GM19351 (cell line): ENCODE measurements around the gene UPP1.

ENCODE experiments used
- ATAC-seq: cut with Tn5 transposase; IDR thresholded peaks from one replicate; pipeline ENCODE4 v1.9.1; 2021; ENCODE audit warnings: mild to moderate bottlenecking, moderate library complexity; ENCODE audit not compliant: unreplicated experiment

UPP1 gene

DNA sequence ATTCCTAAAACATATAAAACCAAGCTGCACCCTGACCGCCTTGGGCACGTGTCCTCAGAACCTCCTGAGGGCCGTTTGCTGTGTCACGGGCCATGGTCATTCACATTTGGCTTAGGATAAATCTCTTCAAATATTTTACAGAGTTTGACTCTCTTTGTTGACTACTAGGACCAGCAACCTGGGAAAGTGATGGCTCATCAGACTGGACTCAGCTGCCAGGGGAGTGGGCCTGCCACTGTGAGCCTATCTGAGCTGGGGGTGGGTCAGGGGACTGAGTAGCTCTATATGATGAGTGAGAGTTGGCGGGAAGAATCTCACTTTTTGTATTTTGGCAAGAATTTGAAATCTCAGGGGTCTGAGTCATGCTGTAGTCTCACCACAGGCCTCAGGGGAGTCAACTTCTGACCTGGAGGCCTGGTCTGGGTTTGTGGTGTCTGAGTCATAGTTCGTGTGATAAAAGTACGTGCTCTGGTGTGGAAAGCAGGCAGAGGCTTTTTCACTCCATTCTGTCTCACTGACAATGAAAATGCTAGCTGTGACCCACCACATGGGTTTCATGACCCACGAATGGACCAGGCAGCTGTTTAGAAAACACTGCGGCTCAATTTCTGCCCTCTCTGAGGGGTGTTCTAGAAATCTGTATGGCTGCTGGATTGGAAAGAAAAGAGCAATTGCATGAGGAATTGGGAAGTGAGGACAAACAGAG, 4.2 kb upstream of the UPP1 start:
- ATAC-seq = peak; percentile 56

DNA sequence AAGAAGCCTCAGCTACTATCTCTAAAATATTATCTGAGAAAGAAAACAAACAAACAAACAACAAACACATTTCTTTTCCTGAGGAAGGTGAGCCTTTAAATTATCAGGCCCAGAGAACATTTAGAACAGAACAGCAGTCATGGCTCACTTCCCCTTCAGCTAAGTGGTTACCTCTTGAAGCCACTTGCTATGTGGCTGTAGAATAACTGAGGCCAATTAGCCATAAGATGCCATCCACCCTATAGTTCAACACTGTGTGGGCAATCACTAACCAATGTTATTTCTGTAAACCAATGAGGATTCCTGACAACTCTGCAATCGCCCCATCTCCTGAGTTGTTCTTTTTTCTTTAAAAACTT, 3.7 kb upstream of the UPP1 start:
- no peak for ATAC-seq

DNA sequence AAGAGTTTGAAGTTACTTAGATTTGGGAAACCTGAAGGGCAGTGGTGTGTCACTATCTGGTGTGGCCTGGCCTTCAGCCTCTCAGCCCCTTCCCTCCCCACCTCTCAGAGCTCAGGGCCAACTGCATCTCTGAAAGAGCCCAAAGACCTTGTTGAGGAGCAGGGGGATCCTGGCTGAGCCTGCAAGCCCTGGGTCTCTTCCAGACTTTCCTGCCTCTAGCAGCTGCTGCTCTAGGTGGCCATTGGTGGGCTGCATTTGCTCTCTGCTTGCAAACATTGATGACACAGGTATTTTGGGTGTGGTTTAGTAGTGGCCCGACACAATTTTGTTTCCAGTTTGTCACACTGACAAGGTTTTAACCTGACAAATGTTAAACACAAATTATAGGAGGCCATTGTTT, 3.1 kb upstream of the UPP1 start:
- ATAC-seq = no peak

DNA sequence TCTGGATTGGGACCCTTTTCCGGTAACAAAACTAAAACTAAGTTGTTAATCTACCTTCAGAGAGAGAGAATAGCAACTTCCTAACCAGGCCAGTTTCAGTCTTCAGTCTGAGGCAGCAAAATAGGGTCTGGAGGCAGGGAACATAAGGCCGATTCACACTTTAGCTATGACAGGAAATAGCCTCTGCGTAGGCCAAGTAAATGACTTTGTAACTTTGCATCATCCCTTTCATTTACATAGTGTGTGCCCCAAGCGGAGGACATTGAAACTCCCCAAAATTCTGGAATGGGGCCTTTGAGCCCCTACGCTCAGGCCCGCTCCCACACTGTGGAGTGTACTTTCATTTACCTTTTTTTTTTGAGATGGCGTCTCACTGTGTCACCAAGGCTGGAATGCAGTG, 1.7 kb upstream of the UPP1 start:
- peak; percentile 21 for ATAC-seq

DNA sequence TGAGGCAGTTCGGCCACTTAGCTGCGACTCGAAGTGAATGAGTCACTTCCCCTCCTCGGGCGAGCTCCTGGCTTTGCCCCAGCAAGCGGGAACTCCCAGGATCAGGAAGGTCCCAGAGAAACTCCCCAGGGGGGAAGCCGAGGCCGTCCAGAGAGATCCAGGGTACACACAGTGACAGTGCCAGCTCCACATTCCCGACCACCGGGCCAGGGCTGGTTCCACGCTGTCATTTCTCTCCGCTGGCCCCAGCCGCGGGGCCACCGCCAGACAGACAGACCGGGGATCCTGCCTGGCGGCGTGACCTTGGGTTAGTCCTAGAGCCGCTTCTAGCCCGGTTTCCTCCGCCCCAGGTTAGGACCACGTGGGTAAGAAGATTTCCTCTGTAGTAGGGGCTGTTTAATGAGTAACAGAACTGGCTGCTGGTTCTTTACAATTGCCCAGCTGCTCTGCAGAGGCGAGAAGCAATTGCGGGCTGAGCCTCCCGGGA, 463 bp upstream of the UPP1 start:
- ATAC-seq = peak; percentile 48

DNA sequence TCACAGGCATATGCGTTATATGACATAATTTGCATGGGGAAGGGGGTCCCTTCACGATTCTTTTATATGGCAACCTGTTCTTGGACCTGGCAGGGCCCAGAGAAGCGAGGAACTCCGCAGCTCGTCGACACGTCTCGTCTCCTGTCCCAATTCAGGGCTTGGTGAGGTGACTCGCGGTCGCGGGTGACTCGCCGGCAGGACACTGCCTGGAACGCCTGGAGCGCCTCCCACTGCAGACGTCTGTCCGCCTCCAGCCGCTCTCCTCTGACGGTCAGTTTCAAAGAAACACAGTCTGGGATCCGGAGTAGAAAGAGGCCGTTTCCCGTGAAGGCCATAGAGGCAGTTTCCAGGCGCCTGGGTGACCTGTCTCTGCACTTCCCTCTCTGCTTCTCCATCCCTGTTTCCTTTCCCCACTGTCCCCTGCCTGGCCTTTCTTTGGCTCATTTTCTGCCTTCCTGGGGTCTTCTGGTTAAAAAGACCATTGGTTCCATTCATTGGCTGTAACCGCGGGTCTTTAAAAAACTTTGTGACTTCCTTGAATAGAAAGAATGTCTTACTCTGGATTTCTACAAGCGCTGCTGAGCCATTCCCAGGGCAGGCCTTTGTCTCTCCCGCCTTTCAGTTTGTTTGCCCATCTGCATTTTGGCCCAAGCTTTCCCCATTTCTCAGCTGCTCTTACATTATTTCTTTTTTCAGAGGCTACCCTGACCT, 1.2 kb downstream of the UPP1 start:
- ATAC-seq = no peak

DNA sequence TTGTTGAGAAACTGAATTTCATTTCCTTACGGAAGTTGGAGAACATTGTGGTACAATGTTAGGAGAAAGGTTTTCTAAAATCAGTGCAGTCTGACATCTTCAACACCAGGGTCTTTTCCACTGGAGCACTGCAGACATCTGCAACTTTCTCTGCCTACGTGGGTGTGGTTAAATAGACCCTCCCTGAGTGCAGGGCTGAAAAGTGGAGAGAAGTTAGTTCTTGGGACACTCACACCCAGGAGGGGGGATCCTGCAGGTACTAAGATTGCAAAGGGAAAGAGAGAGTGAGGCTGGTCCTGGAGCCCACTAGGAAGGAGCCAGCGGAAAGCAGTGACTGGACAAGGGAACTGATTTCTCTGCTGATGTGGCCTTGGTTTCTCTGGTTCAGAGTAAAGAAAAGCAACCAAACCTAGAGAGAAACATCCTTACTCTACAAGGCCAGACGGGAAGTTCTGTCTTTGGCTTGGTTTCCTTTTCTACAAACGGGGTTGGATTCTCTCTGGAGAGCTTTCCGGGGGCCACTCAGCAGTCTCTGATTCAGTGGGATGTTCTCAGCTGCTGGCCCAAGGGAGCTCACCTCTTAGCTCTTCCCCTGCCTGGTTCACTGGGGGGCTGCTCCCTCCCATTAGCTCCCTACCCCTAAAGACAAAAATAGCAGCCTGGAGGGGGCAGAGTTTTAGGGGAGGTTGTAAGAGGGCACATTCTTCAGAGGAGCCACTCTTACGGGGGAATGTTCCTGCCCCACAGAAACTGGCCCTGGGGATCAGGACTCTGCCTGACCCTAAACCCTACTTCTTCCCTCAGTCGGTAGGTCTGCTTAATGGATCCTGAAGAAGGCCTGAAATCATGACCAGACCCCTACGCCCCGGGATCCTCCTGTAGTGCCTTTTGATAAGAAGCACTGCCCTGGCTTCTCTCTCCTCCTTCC, 2.7 kb downstream of the UPP1 start:
- ATAC-seq = no peak

DNA sequence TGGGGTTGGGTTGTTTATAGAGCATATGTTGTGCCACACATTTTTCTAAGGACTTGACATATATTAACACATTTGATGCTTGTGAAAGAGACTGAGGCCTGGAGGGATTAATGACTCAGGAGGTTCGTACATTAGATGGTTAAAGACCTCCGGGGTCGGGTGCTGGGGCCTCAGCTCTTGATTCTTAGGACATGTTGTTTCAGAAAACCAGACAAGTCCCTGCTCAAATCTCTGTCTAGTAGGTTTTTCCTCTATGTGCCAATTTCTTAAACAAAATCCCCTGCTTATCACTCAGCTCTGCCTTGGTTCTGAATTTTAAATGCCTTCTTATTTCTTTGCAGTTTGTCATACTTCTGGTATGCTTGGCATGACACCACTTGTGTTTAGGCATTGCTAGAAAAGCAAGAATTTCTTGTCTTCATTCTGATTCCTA, 5.8 kb downstream of the UPP1 start:
- ATAC-seq = no peak

DNA sequence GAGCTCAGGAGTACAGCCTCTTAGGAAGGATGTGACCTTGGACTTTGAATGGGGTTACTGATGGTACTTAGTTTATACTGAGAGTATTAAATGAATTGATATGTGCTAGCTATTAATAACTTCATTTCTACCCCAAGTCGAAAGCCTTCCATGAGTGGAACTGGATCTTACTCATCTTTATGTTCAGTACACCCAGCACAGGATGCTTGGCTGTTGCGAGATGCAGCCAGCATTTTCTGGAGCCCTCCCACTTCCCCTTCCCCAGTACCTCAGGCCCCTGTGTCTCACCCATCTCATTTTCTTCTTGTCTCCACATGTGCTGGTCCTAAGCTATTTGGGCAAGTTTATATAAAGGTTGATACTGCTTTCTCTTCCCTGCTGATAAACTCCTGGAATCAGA, 7.2 kb downstream of the UPP1 start:
- ATAC-seq = no peak

DNA sequence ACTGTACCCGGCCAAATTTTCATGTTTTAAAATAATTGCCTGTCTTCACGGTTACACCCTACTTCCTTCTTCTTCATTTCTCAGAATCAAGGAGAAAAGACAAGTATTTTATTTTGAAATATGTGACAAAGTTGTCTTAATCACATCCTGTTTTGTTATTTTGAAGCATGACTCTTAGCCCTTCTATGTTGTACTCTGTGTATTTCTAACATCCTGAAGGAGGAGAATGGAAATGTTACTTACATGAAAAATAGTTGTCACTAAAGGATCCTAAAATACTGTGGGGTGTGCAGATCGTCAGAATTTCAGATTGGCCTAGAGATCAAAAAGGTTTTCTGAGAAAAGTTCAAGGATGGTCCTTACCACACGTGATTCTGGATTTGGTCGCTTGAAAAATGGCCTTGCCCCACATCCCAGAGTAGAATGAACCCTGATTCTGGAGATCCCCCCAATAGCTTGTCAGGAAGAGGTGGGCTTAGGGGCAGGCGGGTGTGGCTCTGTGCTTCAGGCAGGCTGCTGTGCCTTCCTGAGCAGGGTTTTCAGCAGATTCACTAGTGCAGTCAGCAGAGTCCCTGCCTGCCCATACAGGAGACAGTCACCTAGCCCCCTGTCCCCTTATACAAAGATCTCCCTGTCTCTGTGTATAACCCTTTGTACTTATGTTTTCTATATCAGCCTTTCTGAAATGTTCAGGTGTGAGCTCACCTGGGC, 8.6 kb downstream of the UPP1 start:
- no peak for ATAC-seq

DNA sequence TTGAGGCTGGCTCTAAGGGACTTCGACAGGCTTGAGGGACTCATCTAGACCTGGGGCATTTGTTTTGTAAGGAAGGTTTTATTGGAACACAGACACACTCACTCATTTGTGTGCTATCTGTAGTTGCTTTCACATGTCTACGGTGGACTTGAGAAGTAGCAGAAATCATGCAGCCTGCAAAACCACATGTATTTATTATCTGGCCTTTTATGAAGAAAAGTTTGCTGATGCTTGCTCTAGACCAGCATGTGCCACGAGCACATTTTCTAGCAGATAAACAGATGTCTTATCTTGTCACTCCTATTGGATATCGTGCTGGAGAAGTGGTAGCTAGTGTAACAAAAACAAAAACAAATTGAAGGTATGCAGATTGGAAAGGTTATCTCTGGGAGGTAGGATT, 9.8 kb downstream of the UPP1 start:
- no peak for ATAC-seq

DNA sequence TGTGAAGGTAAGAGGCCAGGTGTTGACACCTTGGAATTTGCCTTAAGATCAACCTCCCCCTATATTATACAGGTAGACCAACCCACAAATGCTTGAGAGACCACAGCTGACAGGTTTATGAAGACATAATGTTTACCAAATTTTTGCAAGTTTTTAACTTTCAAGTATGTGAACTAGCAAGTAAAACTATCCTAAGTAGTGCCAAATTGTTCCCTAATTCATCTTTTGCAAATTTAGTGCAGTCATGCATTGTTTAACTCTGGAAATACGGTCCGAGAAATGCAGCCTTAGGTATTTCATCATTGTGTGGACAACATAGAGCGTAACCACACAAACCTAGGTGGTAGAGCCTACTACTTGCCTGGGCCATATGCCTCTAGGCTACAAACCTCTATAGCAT, 10.7 kb downstream of the UPP1 start:
- ATAC-seq = no peak

DNA sequence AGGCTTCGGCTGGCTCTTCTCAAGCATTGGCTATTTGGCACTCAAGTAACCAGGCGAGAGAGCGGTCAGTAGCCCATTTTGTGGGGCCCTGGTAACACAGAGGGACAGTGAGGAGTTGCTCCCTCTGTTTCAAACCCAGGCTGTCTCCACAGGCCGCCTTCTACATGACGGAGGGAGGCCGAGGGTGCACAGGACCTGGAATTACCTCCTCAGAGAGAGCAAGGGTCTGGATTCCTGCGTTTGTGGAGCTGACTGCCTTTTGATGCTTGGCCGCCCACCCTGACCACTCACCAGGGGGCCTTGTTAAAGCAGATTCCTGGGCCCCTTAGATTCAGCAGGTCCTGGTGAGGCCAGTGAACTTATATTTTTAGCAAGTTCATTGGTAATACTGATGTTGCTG, 12.3 kb downstream of the UPP1 start:
- ATAC-seq = no peak

DNA sequence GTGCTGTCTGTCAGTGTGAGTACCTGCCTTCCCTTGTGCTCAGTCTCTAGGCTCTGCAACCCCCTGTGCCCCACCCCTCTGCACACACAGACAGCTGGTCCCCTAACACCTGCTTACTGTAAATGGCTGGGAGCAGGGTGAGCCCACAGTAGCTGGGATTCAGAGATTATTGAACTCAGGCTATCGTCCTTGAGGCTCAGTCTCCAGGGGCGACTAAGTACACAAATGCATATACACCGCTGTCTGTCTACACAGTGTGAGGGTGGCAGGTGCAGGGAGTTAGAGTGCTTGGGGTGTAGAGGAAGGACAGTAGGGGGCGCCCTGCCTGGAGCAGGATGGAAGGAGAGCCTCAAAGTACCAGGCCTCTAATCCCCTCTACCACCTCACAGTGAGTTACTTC, 12.9 kb downstream of the UPP1 start:
- ATAC-seq = no peak

DNA sequence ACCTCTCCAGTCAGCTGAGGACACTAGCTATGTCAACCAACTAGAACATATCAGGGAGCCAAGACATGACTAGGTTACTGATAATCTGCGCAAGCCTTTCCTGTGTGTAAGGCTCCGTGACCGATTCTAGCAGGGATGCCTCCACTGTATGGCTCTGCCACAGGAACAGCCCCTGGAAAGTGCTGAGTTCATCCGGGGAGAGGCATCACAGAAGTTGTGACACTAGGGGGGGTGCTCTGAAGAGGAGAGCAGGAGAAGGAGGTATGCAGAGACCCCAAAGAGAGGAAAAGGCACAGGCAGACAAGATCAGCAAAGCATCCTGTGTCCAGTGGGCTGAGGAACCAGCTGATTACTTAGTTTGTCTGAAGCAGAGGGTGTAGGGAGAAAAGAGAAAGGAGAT, 13.5 kb downstream of the UPP1 start:
- no peak for ATAC-seq

DNA sequence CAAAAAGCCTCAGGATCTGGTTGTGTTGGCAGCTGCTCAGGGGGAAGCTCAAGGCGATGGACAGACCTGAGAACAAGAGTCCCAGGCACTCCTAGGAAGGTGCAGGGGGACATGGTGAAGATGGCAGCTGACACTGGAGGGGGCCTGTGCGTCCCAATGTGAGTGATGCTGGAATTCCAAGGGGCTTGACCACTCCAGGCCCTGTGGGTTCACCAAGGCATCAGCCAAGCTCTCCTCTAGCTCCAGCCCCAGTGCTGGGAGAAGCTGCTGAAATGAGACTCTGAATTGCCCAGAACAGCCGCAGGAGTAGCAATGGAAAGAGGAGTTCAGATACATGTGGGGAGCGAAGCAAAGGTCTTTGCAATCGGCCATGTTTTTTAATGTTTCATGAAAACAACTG, 16.0 kb downstream of the UPP1 start:
- no peak for ATAC-seq

DNA sequence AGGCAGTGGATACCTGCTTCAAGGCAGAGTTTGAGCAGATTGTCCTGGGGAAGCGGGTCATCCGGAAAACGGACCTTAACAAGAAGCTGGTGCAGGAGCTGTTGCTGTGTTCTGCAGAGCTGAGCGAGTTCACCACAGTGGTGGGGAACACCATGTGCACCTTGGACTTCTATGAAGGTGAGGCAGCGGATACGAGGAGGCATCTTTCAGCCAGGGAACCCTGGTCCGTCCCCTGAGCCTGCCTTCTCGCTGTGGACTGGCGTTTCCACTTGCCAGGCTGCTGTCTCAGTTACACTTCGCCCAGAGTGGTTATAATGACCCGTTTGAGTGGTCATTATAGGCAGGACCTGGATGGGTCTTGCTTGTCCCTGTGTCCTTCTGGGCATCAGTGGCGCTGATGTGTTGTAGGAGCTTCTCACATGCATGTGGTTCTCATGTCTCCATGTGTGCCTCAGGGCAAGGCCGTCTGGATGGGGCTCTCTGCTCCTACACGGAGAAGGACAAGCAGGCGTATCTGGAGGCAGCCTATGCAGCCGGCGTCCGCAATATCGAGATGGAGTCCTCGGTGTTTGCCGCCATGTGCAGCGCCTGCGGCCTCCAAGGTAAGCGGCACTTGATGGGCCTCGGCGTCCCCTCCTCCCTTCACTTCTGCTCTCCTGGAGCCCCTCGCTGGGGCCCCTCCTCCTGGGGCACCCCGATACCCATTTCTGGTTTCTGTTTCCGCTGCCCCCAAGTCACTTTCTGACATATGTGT, 18.0 kb downstream of the UPP1 start:
- no peak for ATAC-seq

DNA sequence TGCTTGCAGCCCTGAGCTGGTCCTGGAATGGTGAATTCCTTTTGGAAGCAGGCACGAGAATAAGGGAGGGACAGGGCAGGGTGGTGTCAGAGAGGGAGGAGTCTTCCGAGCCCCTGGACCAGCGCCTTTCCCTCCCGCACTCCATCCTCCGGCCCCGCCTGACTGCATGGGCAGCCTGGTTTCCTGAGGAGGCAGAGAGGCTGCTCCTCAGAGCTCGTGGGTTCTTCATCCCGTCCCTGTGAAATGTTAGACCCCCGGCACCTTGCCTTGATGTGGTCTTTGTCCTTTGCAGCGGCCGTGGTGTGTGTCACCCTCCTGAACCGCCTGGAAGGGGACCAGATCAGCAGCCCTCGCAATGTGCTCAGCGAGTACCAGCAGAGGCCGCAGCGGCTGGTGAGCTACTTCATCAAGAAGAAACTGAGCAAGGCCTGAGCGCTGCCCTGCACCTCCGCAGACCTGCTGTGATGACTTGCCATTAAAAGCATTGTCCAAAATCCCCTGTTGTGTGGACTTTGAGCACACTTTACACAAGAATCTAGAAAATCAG, 18.9 kb downstream of the UPP1 start:
- ATAC-seq = no peak

DNA sequence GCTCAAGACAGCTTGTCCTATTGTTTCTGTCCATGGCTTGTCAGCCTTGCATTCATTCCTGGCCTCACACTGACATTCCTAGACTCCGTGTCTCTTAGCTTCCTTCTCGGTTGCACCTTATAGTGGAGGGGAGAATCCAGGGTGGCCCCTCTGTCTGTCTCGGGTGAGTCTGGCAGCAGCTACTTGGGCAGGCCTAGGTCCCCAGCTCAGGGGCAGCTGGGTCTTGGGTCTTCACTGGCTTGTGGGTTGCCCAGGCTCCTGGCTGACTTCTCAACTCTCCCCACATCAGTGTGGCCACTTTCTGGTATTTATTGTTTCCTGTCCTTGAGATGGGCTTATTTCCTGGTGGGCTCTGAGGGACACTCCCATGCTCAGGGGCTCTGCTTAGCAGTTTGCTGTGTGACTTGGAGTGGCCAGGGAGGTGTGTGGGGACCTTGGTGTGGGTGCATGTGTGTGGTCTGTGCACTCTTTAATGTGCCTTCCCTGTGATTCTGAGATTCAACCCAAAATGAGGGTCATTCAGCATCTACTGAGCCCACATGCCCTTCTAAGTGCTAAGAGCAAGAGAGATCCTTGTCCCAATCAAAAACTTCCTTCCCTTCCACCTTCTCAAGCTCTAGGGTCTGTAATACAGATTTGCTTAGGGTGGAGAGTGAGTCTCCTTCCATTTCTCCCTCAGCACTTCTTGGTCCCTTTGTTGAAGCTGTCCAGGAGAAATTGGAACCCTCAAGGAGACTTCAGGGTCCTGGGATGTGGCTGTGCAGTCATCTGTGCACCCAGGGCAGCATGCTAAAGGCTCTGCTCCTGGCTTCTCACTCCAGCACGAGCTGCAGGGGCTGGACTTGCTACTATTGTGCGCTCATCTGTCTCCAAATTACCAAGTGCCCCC, 20.1 kb downstream of the UPP1 start:
- ATAC-seq = no peak
